BJ (cell line): ENCODE results near the gene VEZT. TPM values are rescaled to one million over a fixed set of nuclear protein-coding genes. Genes with fewer than 3 reads are reported as not detected.
"Not testable (repeated sequence)": the region's sequence is repeated elsewhere in the genome, so short reads cannot be mapped to it uniquely, and the experiment has no call there.

ENCODE experiments used
- CTCF ChIA-PET: fragments of 350-600 bp; formaldehyde crosslinking; extraction: SDS; loops from one replicate; lab custom pipeline; 2021; ENCODE audit warnings: antibody characterized with exemption, inconsistent platforms; lab: Yijun Ruan, JAX
- POLR2A ChIA-PET: fragments of 300-600 bp; sonication (Branson Sonifier 250); formaldehyde crosslinking; extraction: SDS; loops from one replicate; lab custom pipeline; 2021; ENCODE audit warnings: antibody characterized with exemption; lab: Charles Lee
- DNase-seq: peaks from one replicate; pipeline ENCODE4 v3.0.0-alpha.2; 2011; ENCODE audit warnings: low read depth
- H3K27me3 ChIP-seq: 2 replicates; pipeline ENCODE4 v1.6.0; 2011; ENCODE audit warnings: low read length; ENCODE audit not compliant: control insufficient read depth, insufficient read depth
- H3K36me3 ChIP-seq: 2 replicates; pipeline ENCODE4 v1.5.1; 2011; ENCODE audit warnings: low read length; ENCODE audit not compliant: control insufficient read depth, insufficient read depth
- H3K4me3 ChIP-seq: 2 replicates; pipeline ENCODE4 v1.5.1; 2011; ENCODE audit warnings: low read depth, mild to moderate bottlenecking, control low read depth, low read length
- CTCF ChIP-seq: IDR thresholded peaks from 2 replicates; pipeline ENCODE4 v1.5.1; 2011; ENCODE audit warnings: low read depth, mild to moderate bottlenecking, control low read depth, inconsistent platforms, low read length, moderate library complexity; ENCODE audit not compliant: insufficient read depth
- polyA plus RNA-seq: library from polyadenylated mRNA; depleted of rRNA; stranded (reverse); fragments of >200 nt; gene quantifications from 2 replicates; pipeline ENCODE4 v1.2.3, GENCODE V29; 2011

Gene VEZT
- polyA plus RNA-seq, 1 experiment: 50.6 TPM

GRCh38 chr12:95192271-95192670, 25.3 kb upstream of the VEZT start:
- ChIA-PET POLR2A (no interaction called here), CTCF (interaction anchor here (0.7 kb wide), 1 partner anchor 18 kb away, joined by 3 read pairs; no protein-coding TSS in a partner anchor)
- Histone ChIP-seq H3K27me3 (no peaks in the 10 kb centered on the region), H3K36me3 (no peaks in the 10 kb centered on the region), H3K4me3 (no peak overlapping the region)
- no peak for DNase-seq
- no peak for TF ChIP-seq CTCF

GRCh38 chr12:95193139-95193538, 24.5 kb upstream of the VEZT start:
- no peak for TF ChIP-seq CTCF
- POLR2A ChIA-PET: no interaction called here

GRCh38 chr12:95195122-95195521, 22.5 kb upstream of the VEZT start:
- Histone ChIP-seq H3K27me3 (no peaks in the 10 kb centered on the region), H3K4me3 (no peak overlapping the region), H3K36me3 (no peaks in the 10 kb centered on the region)
- POLR2A ChIA-PET: no interaction called here
- TF ChIP-seq CTCF: no peak
- DNase-seq: no peak
- CTCF ChIA-PET: no interaction called here

More at GRCh38 chr12:95193139-95193538, 24.5 kb upstream of the VEZT start:
- DNase-seq: no peak
- no peak overlapping the region for H3K4me3 ChIP-seq
- H3K36me3 ChIP-seq: no peaks in the 10 kb centered on the region
- CTCF ChIA-PET: no interaction called here
- H3K27me3 ChIP-seq: no peaks in the 10 kb centered on the region

GRCh38 chr12:95196875-95197569, 20.6 kb upstream of the VEZT start:
- CTCF ChIA-PET, H3K36me3 ChIP-seq, H3K4me3 ChIP-seq, DNase-seq, H3K27me3 ChIP-seq, POLR2A ChIA-PET: not testable (repeated sequence)

- POLR2A ChIA-PET: no interaction called here
- no peak for DNase-seq
- no peaks in the 10 kb centered on the region for H3K36me3 ChIP-seq
- no peaks in the 10 kb centered on the region for H3K27me3 ChIP-seq
- H3K4me3 ChIP-seq: no peak overlapping the region
- TF ChIP-seq CTCF: no peak
- CTCF ChIA-PET: interaction anchor here (0.6 kb wide), 1 partner anchor 1213 kb away, joined by 3 read pairs; no protein-coding TSS in a partner anchor
Observed at GRCh38 chr12:95197636-95198035, 20.0 kb upstream of the VEZT start.
